ENCODE measurements around the gene PLCL2. TPM values are rescaled to one million over a fixed set of nuclear protein-coding genes. Genes with fewer than 3 reads are reported as not detected.
A peak's percentile ranks its signal among the peaks of the same experiment; 100 is the strongest.

PLCL2 gene
- total and polyA plus RNA-seq, 4 donors, result 1.5 to 16.5 (median 9.4) TPM

GRCh38 chr3:16998236-16998923 is 113.6 kb downstream of the PLCL2 start:
- H3K9ac ChIP-seq (ENCODE audit: low read depth in 1 of 2, low read length in 2 of 2), result no peak overlapping the region
- WGBS, result 62% methylated on average over 3 of the region's 3 CpGs

More at GRCh38 chr3:16998236-16998923, 113.6 kb downstream of the PLCL2 start:
- Histone ChIP-seq H3K9me3 (ENCODE audit: control insufficient read depth in 4 of 4, low read length in 3 of 4) (no peaks in the 10 kb centered on the region), H3K4me3 (ENCODE audit: low read depth in 1 of 3, low read length in 3 of 3) (no peak overlapping the region), H3K36me3 (ENCODE audit: control insufficient read depth in 4 of 4, insufficient read depth in 3 of 4, low read depth in 1 of 4, low read length in 3 of 4) (no peaks in the 10 kb centered on the region), H3K4me1 (ENCODE audit: control insufficient read depth in 4 of 4, insufficient read depth in 4 of 4, low read length in 3 of 4) (peaks cover 4 to 18% (median 12%) of the 10 kb centered on the region in 4 donors), H3K27ac (ENCODE audit: low read depth in 1 of 2, low read length in 2 of 2) (no peak overlapping the region), H3K27me3 (ENCODE audit: control insufficient read depth in 4 of 4, insufficient read depth in 4 of 4, low read length in 3 of 4) (no peaks in the 10 kb centered on the region)
- TF ChIP-seq ZBTB33 (IDR thresholded peaks at IDR 0.05), result no peak
- no peak for TF ChIP-seq EGR1 (IDR thresholded peaks at IDR 0.05; ENCODE audit: low read depth in 2 of 2)
- TF ChIP-seq FOXA2 (IDR thresholded peaks at IDR 0.05), result no peak
- no peak for TF ChIP-seq RXRA (IDR thresholded peaks at IDR 0.05)
- peak; percentile 15 to 20 for TF ChIP-seq HNF4A (conservative IDR thresholded peaks at IDR 0.05)
- TF ChIP-seq CTCF (IDR thresholded peaks at IDR 0.05; ENCODE audit: low read depth, low read length, missing input control), result no peak
- no peak for TF ChIP-seq JUND (IDR thresholded peaks at IDR 0.05)
- no peak for TF ChIP-seq TAF1 (conservative IDR thresholded peaks at IDR 0.05)
- TF ChIP-seq FOXA1 (IDR thresholded peaks at IDR 0.05), result no peak
- peak in 1 of 2 donors; percentile 25 for TF ChIP-seq RAD21 (IDR thresholded peaks at IDR 0.05)
- TF ChIP-seq YY1 (IDR thresholded peaks at IDR 0.05), result peak; percentile 12
- peak; percentile 24 for TF ChIP-seq MAX (IDR thresholded peaks at IDR 0.05)
- no peak for TF ChIP-seq HNF4G (IDR thresholded peaks at IDR 0.05)
- TF ChIP-seq REST (IDR thresholded peaks at IDR 0.05), result no peak
- no peak for TF ChIP-seq GABPA (IDR thresholded peaks at IDR 0.05 in 1 of 2, conservative IDR thresholded peaks at IDR 0.05 in 1 of 2)
- TF ChIP-seq SP1 (IDR thresholded peaks at IDR 0.05), result no peak
- TF ChIP-seq NR2F2 (IDR thresholded peaks at IDR 0.05), result no peak
- TF ChIP-seq ATF3 (IDR thresholded peaks at IDR 0.05), result no peak
- DNase-seq (ENCODE audit: low spot score), result no peak
